HepG2 (cell line): Measurements from ENCODE around the gene STEAP3. TPM values are rescaled to one million over a fixed set of nuclear protein-coding genes. Genes with fewer than 3 reads are reported as not detected.
A peak's percentile ranks its signal among the peaks of the same experiment; 100 is the strongest.

Experiments used
- ATAC-seq: fragments of 200-7000 bp; cut with Tn5 transposase; 3 replicates; pipeline ENCODE4 v1.9.1; 2020; ENCODE audit warnings: mild to moderate bottlenecking, moderate library complexity
- BruUV-seq: library from RNA; stranded (reverse); fragments of 400-500 nt; replicated peaks from 2 replicates; lab custom pipeline; 2021; lab: Mats Ljungman, UMichigan
- CTCF ChIA-PET: fragments of 300-600 bp; formaldehyde crosslinking; extraction: SDS; loops from one replicate; lab custom pipeline; 2021; ENCODE audit warnings: low total read pairs, inconsistent platforms, low intra/inter-chr PET ratio; lab: Yijun Ruan, JAX
- POLR2A ChIA-PET: fragments of 350-600 bp; sonication (Branson Sonifier 250); formaldehyde crosslinking; loops from one replicate; lab custom pipeline; 2020; ENCODE audit warnings: antibody characterized with exemption, inconsistent platforms; lab: Yijun Ruan, JAX
- DNase-seq: peaks from one replicate; pipeline ENCODE4 v3.0.0-alpha.2; 2015; ENCODE audit warnings: low spot score
- FAIRE-seq: peaks from 3 replicates; lab custom pipeline; 2011; peaks lifted over from hg19 to GRCh38; lab: Jason Lieb, UNC
- H2AFZ ChIP-seq: one replicate; pipeline ENCODE4 v1.6.1; 2011; ENCODE audit warnings: low read length, inconsistent platforms
- H3K27ac ChIP-seq: fragments of 300-600 bp; 3 replicates; pipeline ENCODE4 v1.8.0; 2011; ENCODE audit warnings: mixed run types, mild to moderate bottlenecking, mixed read lengths, low read length, inconsistent platforms; ENCODE audit not compliant: insufficient read depth; ENCODE audit errors: extremely low read length
- H3K27me3 ChIP-seq, 2 experiments: fragments of 200-600 bp in 1 of 2; 2 replicates in 1 of 2; 3 replicates in 1 of 2; pipeline versions ENCODE4 v1.6.0 to v1.8.0; 2011; ENCODE audit warnings: low read length in 2 of 2, mild to moderate bottlenecking in 2 of 2, moderate library complexity in 2 of 2, inconsistent platforms in 1 of 2; ENCODE audit not compliant: insufficient read depth in 2 of 2, control insufficient read depth in 1 of 2
- H3K36me3 ChIP-seq, 2 experiments: fragments of 200-600 bp in 1 of 2; replicated peaks in 1 of 2; 2 replicates in 1 of 2; 3 replicates in 1 of 2; pipeline versions ENCODE4 v1.5.1 to v1.8.0; 2011; ENCODE audit warnings: low read length in 2 of 2, inconsistent platforms in 1 of 2; ENCODE audit not compliant: insufficient read depth in 2 of 2, control insufficient read depth in 1 of 2
- H3K4me1 ChIP-seq: 2 replicates; pipeline ENCODE4 v1.5.1; 2012; ENCODE audit warnings: low read length, inconsistent platforms; ENCODE audit not compliant: insufficient read depth
- H3K4me2 ChIP-seq: 2 replicates; pipeline ENCODE4 v1.6.0; 2011; ENCODE audit warnings: low read depth, low read length, inconsistent platforms
- H3K4me3 ChIP-seq, 3 experiments: fragments of 200-600 bp in 1 of 3; sonication (generic), shearing (Covaris generic) in 1 of 3; replicated peaks in 1 of 3; 2 replicates each; pipeline ENCODE4 v1.5.1; 2011 to 2016; ENCODE audit warnings: low read length in 3 of 3, inconsistent platforms in 2 of 3, low read depth in 2 of 3, mild to moderate bottlenecking in 2 of 3, control low read depth in 1 of 3, mixed read lengths in 1 of 3; ENCODE audit not compliant: insufficient read depth in 1 of 3
- H3K79me2 ChIP-seq: one replicate; pipeline ENCODE4 v1.6.1; 2011; ENCODE audit warnings: low read length, inconsistent platforms; ENCODE audit not compliant: insufficient read depth
- H3K9ac ChIP-seq: 2 replicates; pipeline ENCODE4 v1.6.0; 2011; ENCODE audit warnings: mild to moderate bottlenecking, low read depth, low read length, inconsistent platforms; ENCODE audit not compliant: insufficient read depth
- H3K9me3 ChIP-seq: 2 replicates; pipeline ENCODE4 v1.5.1; 2012; ENCODE audit warnings: mild to moderate bottlenecking, low read length
- H4K20me1 ChIP-seq: 2 replicates; pipeline ENCODE4 v1.6.0; 2011; ENCODE audit warnings: inconsistent platforms, mild to moderate bottlenecking, low read length, moderate library complexity; ENCODE audit not compliant: insufficient read depth
- ATRX ChIP-seq: sonication (generic); formaldehyde crosslinking; IDR thresholded peaks from 2 replicates; pipeline ENCODE4 v1.4.0; 2020; ENCODE audit warnings: missing genetic modification reagents, borderline replicate concordance
- CBX1 ChIP-seq: IDR thresholded peaks from one replicate; pipeline ENCODE4 v1.6.1; 2016; ENCODE audit warnings: antibody characterized with exemption, low read depth
- DNMT1 ChIP-seq: sonication (generic); formaldehyde crosslinking; IDR thresholded peaks from 2 replicates; pipeline ENCODE4 v1.5.1; 2020; ENCODE audit warnings: mild to moderate bottlenecking, missing genetic modification reagents
- FOXA1 ChIP-seq, 2 experiments: fragments of 450-650 bp in 1 of 2; sonication (generic) in 1 of 2; formaldehyde crosslinking in 1 of 2; IDR thresholded peaks; 2 replicates each; pipeline versions ENCODE4 v1.4.0 to v1.6.1; 2016 to 2020; ENCODE audit warnings: missing genetic modification reagents in 1 of 2
- HNF4A ChIP-seq: sonication (generic); formaldehyde crosslinking; IDR thresholded peaks from 2 replicates; pipeline ENCODE4 v1.4.0; 2020; ENCODE audit warnings: missing genetic modification reagents
- LCORL ChIP-seq, 2 experiments: fragments of 450-650 bp in 1 of 2; sonication (generic) in 1 of 2; formaldehyde crosslinking in 1 of 2; IDR thresholded peaks; 2 replicates each; pipeline versions ENCODE4 v1.5.0 to v1.6.1; 2017 to 2020; ENCODE audit warnings: antibody characterized with exemption in 1 of 2, missing genetic modification reagents in 1 of 2
- MBD4 ChIP-seq: IDR thresholded peaks from 2 replicates; pipeline ENCODE4 v1.6.1; 2012; ENCODE audit warnings: low read length, inconsistent platforms, borderline replicate concordance
- NR2F6 ChIP-seq, 2 experiments: IDR thresholded peaks; 2 replicates each; pipeline ENCODE4 v1.6.1; 2016; ENCODE audit warnings: antibody characterized with exemption in 1 of 2, mild to moderate bottlenecking in 1 of 2
- RARA ChIP-seq: IDR thresholded peaks from 2 replicates; pipeline ENCODE4 v1.6.1; 2016; ENCODE audit warnings: missing genetic modification reagents, missing compliant biosample characterization
- ZNF263 ChIP-seq: sonication (generic); formaldehyde crosslinking; IDR thresholded peaks from 2 replicates; pipeline ENCODE4 v1.4.0; 2020; ENCODE audit warnings: missing genetic modification reagents
- ZSCAN21 ChIP-seq: sonication (generic); formaldehyde crosslinking; IDR thresholded peaks from 2 replicates; pipeline ENCODE4 v1.8.0; 2022; ENCODE audit warnings: mild to moderate bottlenecking, missing genetic modification reagents, moderate library complexity, borderline replicate concordance
- WGBS: methylation state at CpG from one replicate; pipeline ENCODE4 v1.1.6; 2017; ENCODE audit warnings: low lambda C conversion rate; 5-methylcytosine and 5-hydroxymethylcytosine counted together
- in situ Hi-C: cut with HindIII; loops from 2 replicates; pipeline ENCODE4 v1.10.0; 2017; ENCODE audit warnings: low pct_unique_long_range_greater_than_20kb; ENCODE audit not compliant: extremely low pct_ligation_motif_present
- intact Hi-C: fragments of 100-400 bp; cut with micrococcal nuclease; formaldehyde crosslinking; loops from one replicate; pipeline ENCODE4 v1.10.0; 2022; ENCODE audit not compliant: unreplicated experiment
- polyA plus RNA-seq, 8 experiments: library from polyadenylated mRNA; depleted of rRNA in 3 of 8; stranded (reverse) in 7 of 8; unstranded in 1 of 8; fragments of >200 nt; fragmentation: Illumina TruSeq in 4 of 8; extraction: Trizol in 4 of 8; gene quantifications; 2 replicates each; pipeline versions ENCODE4 v1.2.1 to v1.2.3, GENCODE V29; 2011 to 2016; ENCODE audit warnings: low read depth in 4 of 8, missing spikeins in 1 of 8, mixed read lengths in 1 of 8; ENCODE audit not compliant: insufficient read depth in 1 of 8
- total RNA-seq, 5 experiments: library from RNA; depleted of rRNA; stranded (reverse); fragments of >200 nt; fragmentation: Illumina TruSeq; extraction: Trizol; gene quantifications; 2 replicates each; pipeline ENCODE4 v1.2.3, GENCODE V29; 2016; ENCODE audit warnings: low read depth in 1 of 5
- TF ChIP-seq, protein P1 (sequence below): sonication (generic); formaldehyde crosslinking; IDR thresholded peaks from 2 replicates; pipeline ENCODE4 v1.4.0; 2020; ENCODE audit warnings: missing genetic modification reagents, mild to moderate bottlenecking, borderline replicate concordance
- TF ChIP-seq, protein P2 (sequence below): sonication (generic); IDR thresholded peaks from 2 replicates; pipeline ENCODE4 v1.6.1; 2016; ENCODE audit warnings: low read depth, borderline replicate concordance
- TF ChIP-seq, protein P3 (sequence below): sonication (generic); formaldehyde crosslinking; IDR thresholded peaks from 2 replicates; pipeline ENCODE4 v1.4.0; 2020; ENCODE audit warnings: missing genetic modification reagents, borderline replicate concordance
- TF ChIP-seq, protein P4 (sequence below): sonication (generic); formaldehyde crosslinking; IDR thresholded peaks from 2 replicates; pipeline ENCODE4 v1.4.0; 2020; ENCODE audit warnings: mild to moderate bottlenecking, missing genetic modification reagents

STEAP3 gene
- total and polyA plus RNA-seq, 2 of the 13 experiments (the other 11 are each of a cell fraction or from before 2014, with no cell fraction given) = 7.3 to 21.1 TPM

DNA sequence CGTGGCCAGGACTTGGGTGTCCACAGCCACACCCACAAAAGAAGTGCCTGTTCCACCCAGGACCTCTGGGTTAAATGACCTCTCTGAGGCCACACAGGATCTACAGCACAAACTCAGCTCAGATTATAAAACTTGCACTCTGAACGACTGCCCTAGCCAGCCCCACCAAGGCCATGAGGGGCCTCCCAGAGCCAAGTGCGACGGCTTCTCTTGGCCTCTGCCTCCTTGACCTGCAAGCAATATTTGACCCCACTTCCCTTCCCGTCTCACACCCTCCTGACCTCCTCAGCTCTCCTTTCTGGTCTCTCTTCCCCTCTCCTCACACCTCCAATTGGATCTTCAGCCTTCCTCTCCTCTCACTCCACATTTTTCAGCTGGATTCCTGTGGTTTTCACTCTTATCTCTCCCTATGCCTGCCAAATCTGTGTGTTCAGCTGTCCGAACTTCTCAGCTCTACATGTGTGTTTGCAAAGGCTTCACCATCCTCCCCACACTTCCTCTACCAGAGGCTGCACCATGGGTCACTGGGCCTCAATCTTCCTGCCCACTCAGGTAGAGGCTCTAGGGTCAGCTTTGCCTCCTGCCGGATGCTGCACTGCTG lies 25.3 kb upstream of the STEAP3 start:
- ChIA-PET POLR2A (interaction anchor here (0.9 to 1.3 kb wide), 2 partner anchors 13 to 25 kb away, joined by 3 to 5 read pairs; partner anchors contain the start of gene STEAP3), CTCF (no interaction called here)
- no peak overlapping the region for H3K27ac ChIP-seq
- in situ Hi-C loops (no loop called here), intact Hi-C loops (no loop called here)
- no peak overlapping the region for H3K9ac ChIP-seq
- peaks cover 0 to 3% of the 10 kb centered on the region in 2 experiments; a peak in 1 of 5 replicates for H3K27me3 ChIP-seq
- BruUV-seq = no TSS peak
- H4K20me1 ChIP-seq = no peaks in the 10 kb centered on the region
- FAIRE-seq (peak; percentile 82), DNase-seq (peak; percentile 67), ATAC-seq (peak; percentile 78)
- no peaks in the 10 kb centered on the region for H3K9me3 ChIP-seq
- no peaks in the 10 kb centered on the region for H3K36me3 ChIP-seq
- peak overlapping the region; percentile 52 for H3K4me2 ChIP-seq
- peaks cover 29% of the 10 kb centered on the region for H3K4me1 ChIP-seq
- H3K79me2 ChIP-seq = no peaks in the 10 kb centered on the region
- whole genome bisulfite sequencing = 0% methylated on average over 7 of the region's 7 CpGs
- peak overlapping the region in 1 of 3 experiments; percentile 2; a peak in 1 of 6 replicates for H3K4me3 ChIP-seq
- no peak overlapping the region for H2AFZ ChIP-seq
- TF ChIP-seq, protein P1, sequence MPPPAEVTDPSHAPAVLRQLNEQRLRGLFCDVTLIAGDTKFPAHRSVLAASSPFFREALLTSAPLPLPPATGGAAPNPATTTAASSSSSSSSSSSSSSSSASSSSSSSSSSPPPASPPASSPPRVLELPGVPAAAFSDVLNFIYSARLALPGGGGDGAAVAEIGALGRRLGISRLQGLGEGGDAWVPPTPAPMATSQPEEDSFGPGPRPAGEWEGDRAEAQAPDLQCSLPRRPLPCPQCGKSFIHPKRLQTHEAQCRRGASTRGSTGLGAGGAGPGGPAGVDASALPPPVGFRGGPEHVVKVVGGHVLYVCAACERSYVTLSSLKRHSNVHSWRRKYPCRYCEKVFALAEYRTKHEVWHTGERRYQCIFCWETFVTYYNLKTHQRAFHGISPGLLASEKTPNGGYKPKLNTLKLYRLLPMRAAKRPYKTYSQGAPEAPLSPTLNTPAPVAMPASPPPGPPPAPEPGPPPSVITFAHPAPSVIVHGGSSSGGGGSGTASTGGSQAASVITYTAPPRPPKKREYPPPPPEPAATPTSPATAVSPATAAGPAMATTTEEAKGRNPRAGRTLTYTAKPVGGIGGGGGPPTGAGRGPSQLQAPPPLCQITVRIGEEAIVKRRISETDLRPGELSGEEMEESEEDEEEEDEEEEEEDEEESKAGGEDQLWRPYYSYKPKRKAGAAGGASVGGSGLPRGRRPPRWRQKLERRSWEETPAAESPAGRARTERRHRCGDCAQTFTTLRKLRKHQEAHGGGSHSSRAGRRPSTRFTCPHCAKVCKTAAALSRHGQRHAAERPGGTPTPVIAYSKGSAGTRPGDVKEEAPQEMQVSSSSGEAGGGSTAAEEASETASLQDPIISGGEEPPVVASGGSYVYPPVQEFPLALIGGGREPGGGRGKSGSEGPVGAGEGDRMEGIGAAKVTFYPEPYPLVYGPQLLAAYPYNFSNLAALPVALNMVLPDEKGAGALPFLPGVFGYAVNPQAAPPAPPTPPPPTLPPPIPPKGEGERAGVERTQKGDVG (CRISPR knock-in tag) = no peak
- TF ChIP-seq ATRX (CRISPR knock-in tag) (no peak), RARA (CRISPR knock-in tag) (peak; percentile 49; the same call in 1 of the 2 replicates), DNMT1 (CRISPR knock-in tag) (0 out of 2 replicates have a peak, but pooled peaks have one; percentile 29), ZNF263 (CRISPR knock-in tag) (peak; percentile 72), ZSCAN21 (CRISPR knock-in tag) (0 out of 2 replicates have a peak, but pooled peaks have one; percentile 22), LCORL (IDR thresholded peaks at IDR 0.05) (no peak), LCORL (CRISPR knock-in tag; IDR thresholded peaks at IDR 0.05) (peak; percentile 42; the same call in 1 of the 2 replicates), MBD4 (no peak), HNF4A (peak; percentile 33; the same call in 1 of the 2 replicates), FOXA1 (IDR thresholded peaks at IDR 0.05) (no peak), FOXA1 (CRISPR knock-in tag; IDR thresholded peaks at IDR 0.05) (peak; percentile 27; the same call in 1 of the 2 replicates), CBX1 (no peak), NR2F6 (IDR thresholded peaks at IDR 0.05) (peak; percentile 46; the same call in 1 of the 2 replicates), NR2F6 (CRISPR knock-in tag; IDR thresholded peaks at IDR 0.05) (no peak)
- TF ChIP-seq, protein P2, sequence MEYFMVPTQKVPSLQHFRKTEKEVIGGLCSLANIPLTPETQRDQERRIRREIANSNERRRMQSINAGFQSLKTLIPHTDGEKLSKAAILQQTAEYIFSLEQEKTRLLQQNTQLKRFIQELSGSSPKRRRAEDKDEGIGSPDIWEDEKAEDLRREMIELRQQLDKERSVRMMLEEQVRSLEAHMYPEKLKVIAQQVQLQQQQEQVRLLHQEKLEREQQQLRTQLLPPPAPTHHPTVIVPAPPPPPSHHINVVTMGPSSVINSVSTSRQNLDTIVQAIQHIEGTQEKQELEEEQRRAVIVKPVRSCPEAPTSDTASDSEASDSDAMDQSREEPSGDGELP = peak; percentile 60; the same call in 1 of the 2 replicates
- TF ChIP-seq, protein P3, sequence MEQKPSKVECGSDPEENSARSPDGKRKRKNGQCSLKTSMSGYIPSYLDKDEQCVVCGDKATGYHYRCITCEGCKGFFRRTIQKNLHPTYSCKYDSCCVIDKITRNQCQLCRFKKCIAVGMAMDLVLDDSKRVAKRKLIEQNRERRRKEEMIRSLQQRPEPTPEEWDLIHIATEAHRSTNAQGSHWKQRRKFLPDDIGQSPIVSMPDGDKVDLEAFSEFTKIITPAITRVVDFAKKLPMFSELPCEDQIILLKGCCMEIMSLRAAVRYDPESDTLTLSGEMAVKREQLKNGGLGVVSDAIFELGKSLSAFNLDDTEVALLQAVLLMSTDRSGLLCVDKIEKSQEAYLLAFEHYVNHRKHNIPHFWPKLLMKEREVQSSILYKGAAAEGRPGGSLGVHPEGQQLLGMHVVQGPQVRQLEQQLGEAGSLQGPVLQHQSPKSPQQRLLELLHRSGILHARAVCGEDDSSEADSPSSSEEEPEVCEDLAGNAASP (CRISPR knock-in tag) = peak; percentile 14; the same call in 1 of the 2 replicates
- TF ChIP-seq, protein P4, sequence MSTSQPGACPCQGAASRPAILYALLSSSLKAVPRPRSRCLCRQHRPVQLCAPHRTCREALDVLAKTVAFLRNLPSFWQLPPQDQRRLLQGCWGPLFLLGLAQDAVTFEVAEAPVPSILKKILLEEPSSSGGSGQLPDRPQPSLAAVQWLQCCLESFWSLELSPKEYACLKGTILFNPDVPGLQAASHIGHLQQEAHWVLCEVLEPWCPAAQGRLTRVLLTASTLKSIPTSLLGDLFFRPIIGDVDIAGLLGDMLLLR = 0 out of 2 replicates have a peak, but pooled peaks have one; percentile 39
